Common myeloid progenitor, CD34-positive (primary cell): ENCODE results near the gene RAPGEF4. TPM values are rescaled to one million over a fixed set of nuclear protein-coding genes. Genes with fewer than 3 reads are reported as not detected.

Experiments
- CTCF ChIA-PET: fragments of 350-600 bp; sonication (Branson Sonifier 250); formaldehyde crosslinking; loops from one replicate; lab custom pipeline; 2021; ENCODE audit warnings: antibody characterized with exemption; lab: Charles Lee
- POLR2A ChIA-PET: fragments of 350-600 bp; sonication (Branson Sonifier 250); formaldehyde crosslinking; loops from one replicate; lab custom pipeline; 2021; ENCODE audit warnings: antibody characterized with exemption; lab: Charles Lee
- DNase-seq, 3 donors: peaks; one replicate each; pipeline versions ENCODE4 v3.0.0 to v3.0.0-alpha.2; 2013
- H3K27ac ChIP-seq, 2 experiments: 1 replicate in 1 of 2; 2 replicates in 1 of 2; pipeline ENCODE4 v1.7.0; 2013; ENCODE audit warnings: inconsistent platforms in 2 of 2, low read length in 2 of 2, mild to moderate bottlenecking in 2 of 2, low read depth in 1 of 2, moderate library complexity in 1 of 2; ENCODE audit not compliant: severe bottlenecking in 2 of 2, insufficient read depth in 1 of 2, poor library complexity in 1 of 2
- H3K27me3 ChIP-seq, 5 experiments: replicated peaks in 2 of 5; 1 replicate in 3 of 5; 2 replicates in 2 of 5; pipeline versions ENCODE4 v1.6.1 to v1.7.0; 2013; ENCODE audit warnings: low read length in 4 of 5, mild to moderate bottlenecking in 2 of 5, moderate library complexity in 2 of 5, inconsistent platforms in 1 of 5; ENCODE audit not compliant: insufficient read depth in 5 of 5, control insufficient read depth in 4 of 5
- H3K36me3 ChIP-seq, 4 experiments: 1 replicate in 2 of 4; 2 replicates in 2 of 4; pipeline versions ENCODE4 v1.6.1 to v1.7.0; 2013; ENCODE audit warnings: low read length in 3 of 4, control low read depth in 1 of 4, mild to moderate bottlenecking in 1 of 4; ENCODE audit not compliant: control insufficient read depth in 4 of 4, insufficient read depth in 4 of 4
- H3K4me1 ChIP-seq, 4 experiments: 1 replicate in 3 of 4; 2 replicates in 1 of 4; pipeline versions ENCODE4 v1.6.1 to v1.7.1; 2013; ENCODE audit warnings: low read length in 3 of 4, mild to moderate bottlenecking in 3 of 4, control low read depth in 1 of 4, inconsistent platforms in 1 of 4, moderate library complexity in 1 of 4; ENCODE audit not compliant: control insufficient read depth in 4 of 4, insufficient read depth in 4 of 4; ENCODE audit errors: control extremely low read depth in 1 of 4
- H3K4me3 ChIP-seq, 7 experiments: 1 replicate in 4 of 7; 2 replicates in 3 of 7; pipeline versions ENCODE4 v1.5.1 to v1.7.0; 2013; ENCODE audit warnings: mild to moderate bottlenecking in 7 of 7, low read length in 6 of 7, moderate library complexity in 6 of 7, inconsistent platforms in 2 of 7, low read depth in 2 of 7, control low read depth in 1 of 7; ENCODE audit not compliant: insufficient read depth in 4 of 7, control insufficient read depth in 1 of 7; ENCODE audit errors: extremely low read depth in 1 of 7
- H3K9me3 ChIP-seq, 5 experiments: 1 replicate in 4 of 5; 2 replicates in 1 of 5; pipeline versions ENCODE4 v1.6.1 to v1.7.1; 2013; ENCODE audit warnings: low read length in 4 of 5, mild to moderate bottlenecking in 2 of 5, inconsistent platforms in 1 of 5, low read depth in 1 of 5, moderate library complexity in 1 of 5; ENCODE audit not compliant: control insufficient read depth in 4 of 5, insufficient read depth in 2 of 5; ENCODE audit errors: control extremely low read depth in 1 of 5
- WGBS: methylation state at CpG from one replicate; pipeline ENCODE4 v1.1.5; 2013; ENCODE audit not compliant: insufficient coverage; 5-methylcytosine and 5-hydroxymethylcytosine counted together
- polyA plus RNA-seq: library from polyadenylated mRNA; unstranded; fragments of 120-200 nt; gene quantifications from one replicate; pipeline ENCODE4 v1.2.1, GENCODE V29; 2013

The RAPGEF4 gene
- 0.16 TPM for polyA plus RNA-seq

DNA sequence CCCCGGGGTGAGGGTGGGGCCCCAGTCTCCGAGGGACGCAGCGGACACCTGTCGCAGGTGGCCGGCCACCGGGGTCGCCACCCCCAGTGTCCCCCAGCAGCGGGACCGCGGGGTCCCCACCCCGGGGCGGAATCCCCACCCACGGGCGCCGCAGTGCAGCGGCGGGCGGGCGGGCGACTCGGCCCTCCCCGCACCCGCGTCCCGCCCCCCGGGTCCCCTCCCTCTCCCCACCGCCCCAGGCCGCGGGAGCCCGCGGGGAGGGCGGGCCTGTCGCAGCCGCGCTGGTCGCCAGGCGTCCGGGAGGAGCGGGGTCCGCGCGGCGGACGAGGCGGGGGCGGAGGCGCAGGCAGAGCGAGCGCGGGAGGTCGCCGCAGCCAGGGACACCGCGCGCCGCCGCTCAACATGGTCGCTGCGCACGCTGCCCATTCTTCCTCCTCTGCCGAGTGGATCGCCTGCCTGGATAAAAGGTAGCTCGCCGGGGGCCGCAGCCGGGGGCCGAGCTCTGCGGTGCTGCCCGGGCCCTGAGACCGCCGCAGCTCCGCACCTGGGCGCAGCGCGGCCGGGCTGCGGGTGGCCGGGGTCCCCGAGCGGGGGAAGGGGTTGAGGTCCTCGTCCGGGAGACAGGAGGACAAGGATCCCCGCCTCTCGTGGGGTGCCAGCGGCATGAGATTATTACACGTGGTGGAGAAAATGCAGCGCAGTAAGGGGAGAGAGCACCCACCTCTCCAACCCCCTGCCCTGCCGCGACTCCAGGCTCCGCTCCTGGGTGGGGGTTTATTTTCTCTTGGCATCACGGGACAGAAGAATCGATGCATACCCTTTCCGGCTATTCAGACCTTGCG, at the start of gene RAPGEF4:
RAPGEF4 (plus strand) TSS at position 264 of the 842 bp plus-strand sequence; CDS start at position 403, 139 bp downstream.
- no peak within 1 kb of the TSS for H3K27ac ChIP-seq
- CTCF ChIA-PET = interaction anchor here (0.9 to 1.3 kb wide), 2 partner anchors 8 to 33 kb away, joined by 3 read pairs; no protein-coding TSS in a partner anchor
- H3K9me3 ChIP-seq = no peaks in the 10 kb centered on the region
- DNase-seq = peak in 2 of 3 donors; percentile 33 to 52
- no peaks in the 10 kb centered on the region for H3K36me3 ChIP-seq
- 0% methylated on average over 37 of the region's 95 CpGs for WGBS
- H3K4me1 ChIP-seq = peaks cover 0 to 13% (median 10%) of the 10 kb centered on the region in 4 experiments
- H3K4me3 ChIP-seq = peak within 1 kb of the TSS; percentile 23 to 77 (median 62)
- H3K27me3 ChIP-seq = peaks cover 7 to 59% (median 16%) of the 10 kb centered on the region in 5 experiments
- POLR2A ChIA-PET = no interaction called here

DNA sequence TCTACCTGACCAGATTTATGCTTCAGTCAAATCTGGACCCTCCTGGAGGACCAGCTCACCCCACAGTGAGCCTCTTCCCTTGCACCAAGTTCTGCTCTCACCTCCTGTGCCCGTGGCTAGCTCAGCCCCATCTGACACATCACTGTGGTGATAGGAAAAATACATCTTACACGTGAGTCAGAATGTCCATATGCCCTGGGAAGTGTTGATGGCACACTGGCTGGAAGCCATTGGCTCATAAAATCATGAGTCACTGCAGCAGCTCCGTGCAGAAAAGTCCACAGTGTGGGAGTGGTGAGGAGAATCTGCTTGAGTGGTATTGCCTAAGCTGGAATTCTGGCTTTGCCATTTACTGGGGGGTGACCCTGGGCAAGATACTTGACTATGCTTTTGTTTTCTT, 42.6 kb upstream of the RAPGEF4 start:
- peak overlapping the region in 2 of 7 experiments; percentile 16 to 17 for H3K4me3 ChIP-seq
- H3K27me3 ChIP-seq = peaks cover 0 to 13% (median 2%) of the 10 kb centered on the region in 5 experiments
- H3K9me3 ChIP-seq = peaks cover 0 to 4% (median 0%) of the 10 kb centered on the region in 5 experiments
- H3K4me1 ChIP-seq = peaks cover 6 to 14% (median 11%) of the 10 kb centered on the region in 4 experiments
- WGBS = 5% methylated on average over 3 of the region's 3 CpGs
- no peak overlapping the region for H3K27ac ChIP-seq
- DNase-seq = peak; percentile 41 to 81 (median 78)
- POLR2A ChIA-PET = no interaction called here
- no peaks in the 10 kb centered on the region for H3K36me3 ChIP-seq
- CTCF ChIA-PET = interaction anchor here (1.6 to 2.2 kb wide), 2 partner anchors 18 to 23 kb away, joined by 3 to 10 read pairs; no protein-coding TSS in a partner anchor

DNA sequence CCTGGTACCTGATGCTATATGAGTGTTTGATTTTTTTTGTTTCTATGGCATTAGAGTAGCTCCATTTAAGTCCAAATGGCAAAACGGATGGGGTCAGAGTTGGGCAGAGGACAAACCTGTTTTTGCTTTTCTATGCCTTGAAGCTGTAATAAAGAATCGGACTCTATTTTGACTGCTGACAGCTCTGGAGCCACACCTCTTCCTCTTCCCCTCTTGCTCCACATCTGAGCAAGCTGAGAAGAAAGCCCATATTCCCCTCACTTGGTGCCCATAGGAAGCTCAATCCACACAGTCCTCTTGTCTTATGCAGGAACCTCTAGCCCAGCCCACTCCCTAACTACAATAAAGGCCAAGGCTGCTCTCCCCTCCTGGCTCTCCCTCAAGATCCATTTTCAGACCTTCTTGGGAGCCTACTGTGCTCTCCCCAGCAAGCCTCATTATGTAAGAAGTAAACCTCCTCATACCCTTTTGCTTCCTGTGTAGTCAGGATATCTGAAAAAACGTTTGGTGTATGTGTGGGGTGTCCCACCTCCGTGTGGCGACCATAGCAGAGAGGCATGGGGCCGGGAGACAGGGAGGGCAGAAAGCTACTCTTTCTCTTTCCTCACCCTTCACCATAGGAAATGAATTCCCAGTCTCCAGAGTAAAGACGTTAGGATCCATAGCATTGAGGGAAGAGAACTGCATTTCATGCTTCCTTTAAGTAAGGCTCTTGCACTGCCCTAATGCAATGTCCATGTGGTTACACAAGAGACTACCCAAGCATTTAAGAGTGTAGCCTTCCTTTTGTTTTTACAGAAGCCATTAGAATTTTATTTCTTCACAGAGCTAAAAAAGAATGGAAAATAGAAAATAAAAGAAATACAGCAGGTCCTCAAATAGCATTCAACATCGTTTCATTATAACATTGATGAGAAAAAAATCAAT, 41.9 kb upstream of the RAPGEF4 start:
- CTCF ChIA-PET = interaction anchor here (1.4 to 2.2 kb wide), 3 partner anchors 17 to 23 kb away, joined by 3 to 10 read pairs (median 3); no protein-coding TSS in a partner anchor
- H3K4me3 ChIP-seq = peak overlapping the region in 2 of 7 experiments; percentile 16 to 17
- H3K4me1 ChIP-seq = peaks cover 6 to 21% (median 11%) of the 10 kb centered on the region in 4 experiments

DNA sequence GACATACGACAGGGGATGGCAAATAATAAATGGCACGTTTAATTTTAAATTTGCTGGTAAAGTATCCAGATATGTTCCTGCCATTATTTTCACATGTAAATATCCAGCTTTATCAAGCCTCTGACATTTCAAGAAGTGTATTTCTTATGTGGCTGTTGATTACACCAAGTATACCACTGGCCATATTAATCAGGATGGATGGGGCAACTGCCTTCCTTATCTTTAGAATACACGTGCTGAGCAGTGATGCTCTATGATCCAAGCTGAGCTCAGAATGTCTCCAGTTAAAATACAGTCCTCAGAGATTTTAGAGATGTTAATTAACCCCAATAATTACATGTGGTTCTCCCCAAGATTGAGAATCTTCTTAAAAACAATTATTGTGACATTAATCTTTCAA, 38.3 kb upstream of the RAPGEF4 start:
- no peak overlapping the region for H3K27ac ChIP-seq
- no peak overlapping the region for H3K4me3 ChIP-seq
- 100% methylated on average over 1 of the region's 3 CpGs for WGBS
- peak in 2 of 3 donors; percentile 38 to 63 for DNase-seq
- ChIA-PET CTCF (no interaction called here), POLR2A (no interaction called here)
- no peaks in the 10 kb centered on the region for H3K36me3 ChIP-seq
- peaks cover 0 to 2% (median 0%) of the 10 kb centered on the region in 5 experiments for H3K9me3 ChIP-seq
- H3K4me1 ChIP-seq = peaks cover 6 to 21% (median 11%) of the 10 kb centered on the region in 4 experiments
- peaks cover 0 to 14% (median 2%) of the 10 kb centered on the region in 5 experiments for H3K27me3 ChIP-seq

More for the DNA sequence above, 41.9 kb upstream of the RAPGEF4 start:
- peaks cover 0 to 14% (median 2%) of the 10 kb centered on the region in 5 experiments for H3K27me3 ChIP-seq
- H3K9me3 ChIP-seq = peaks cover 0 to 4% (median 0%) of the 10 kb centered on the region in 5 experiments
- 67% methylated on average over 1 of the region's 8 CpGs for WGBS
- DNase-seq = peak in 2 of 3 donors; percentile 31 to 34
- POLR2A ChIA-PET = no interaction called here
- H3K27ac ChIP-seq = no peak overlapping the region
- no peaks in the 10 kb centered on the region for H3K36me3 ChIP-seq

DNA sequence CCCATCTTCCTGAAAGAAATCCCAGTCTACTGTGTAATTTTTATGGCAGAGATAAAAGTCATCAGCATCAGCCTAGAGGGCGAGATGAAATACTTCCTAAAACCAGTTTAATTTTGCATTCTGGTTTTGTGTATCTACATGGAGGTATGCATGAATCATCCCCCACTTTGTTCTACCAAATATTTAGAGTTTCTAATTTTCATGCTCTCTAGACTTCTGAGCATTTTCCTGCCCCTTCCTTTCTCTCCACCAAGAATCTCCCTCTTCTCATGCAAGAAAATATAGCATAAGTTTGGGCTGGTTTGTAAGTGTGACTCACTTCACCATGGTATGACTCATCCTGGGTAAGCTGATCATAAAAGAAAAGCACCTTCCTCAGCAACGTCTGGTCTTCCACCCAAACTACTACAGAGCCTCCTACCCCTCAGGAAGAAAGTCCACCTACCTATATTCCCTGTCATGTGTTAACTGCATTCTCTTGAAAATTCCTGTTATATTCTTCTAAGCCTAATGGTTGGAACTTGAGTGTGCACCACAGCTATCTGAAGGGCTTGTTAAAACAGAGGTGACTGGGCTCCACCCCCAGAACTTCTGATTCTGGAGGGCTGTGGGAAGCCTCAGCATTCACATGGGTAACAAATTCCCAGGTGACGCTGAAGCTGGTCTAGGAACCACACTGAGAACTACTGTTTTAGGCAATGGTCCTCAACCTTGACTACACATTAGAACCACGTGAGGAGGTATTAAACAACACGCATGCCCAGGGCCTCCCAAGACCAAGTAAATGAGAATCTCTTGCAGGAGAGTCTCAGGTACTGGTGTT, 37.4 kb upstream of the RAPGEF4 start:
- Histone ChIP-seq H3K9me3 (peaks cover 0 to 2% (median 0%) of the 10 kb centered on the region in 5 experiments), H3K4me1 (peaks cover 4 to 16% (median 6%) of the 10 kb centered on the region in 4 experiments), H3K4me3 (no peak overlapping the region), H3K36me3 (no peaks in the 10 kb centered on the region), H3K27ac (no peak overlapping the region), H3K27me3 (peaks cover 0 to 18% (median 2%) of the 10 kb centered on the region in 5 experiments)
- POLR2A ChIA-PET = no interaction called here
- CTCF ChIA-PET = interaction anchor here (1.0 to 1.3 kb wide), 2 partner anchors 9 to 13 kb away, joined by 3 to 4 read pairs; no protein-coding TSS in a partner anchor
- DNase-seq = peak; percentile 36 to 82 (median 78)
- 75% methylated on average over 4 of the region's 5 CpGs for WGBS

DNA sequence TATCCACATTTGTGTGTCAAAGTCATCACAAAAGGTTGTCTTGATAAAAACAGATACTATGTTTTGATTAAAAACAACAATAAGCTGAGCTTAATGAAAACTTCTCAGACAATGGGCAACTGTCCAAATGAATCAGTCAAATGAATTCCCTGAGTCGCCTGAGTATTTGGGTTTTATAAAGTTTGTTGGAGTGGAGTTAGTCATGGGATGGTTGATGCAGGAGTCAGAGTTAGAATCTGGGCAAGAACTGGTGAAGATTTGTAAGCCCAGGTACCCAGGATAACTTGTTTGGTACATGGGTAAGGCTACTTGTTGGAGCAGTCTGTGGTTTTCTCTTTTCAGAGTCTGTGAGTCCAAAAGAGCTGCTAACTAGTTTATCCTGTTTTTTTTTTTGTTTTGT, 34.4 kb upstream of the RAPGEF4 start:
- peaks cover 0 to 7% (median 0%) of the 10 kb centered on the region in 4 experiments for H3K4me1 ChIP-seq
- POLR2A ChIA-PET = no interaction called here
- no peak overlapping the region for H3K27ac ChIP-seq
- CTCF ChIA-PET = interaction anchor here (1.0 kb wide), 1 partner anchor 9 kb away, joined by 4 read pairs; no protein-coding TSS in a partner anchor
- H3K27me3 ChIP-seq = peaks cover 0 to 26% (median 11%) of the 10 kb centered on the region in 5 experiments
- WGBS = 100% methylated on average over 1 of the region's 1 CpG
- DNase-seq = no peak
- no peaks in the 10 kb centered on the region for H3K9me3 ChIP-seq
- no peak overlapping the region for H3K4me3 ChIP-seq
- H3K36me3 ChIP-seq = no peaks in the 10 kb centered on the region
